OCI-LY7 (cell line): ENCODE results near the gene PI4K2A. TPM values are rescaled to one million over a fixed set of nuclear protein-coding genes. Genes with fewer than 3 reads are reported as not detected.

Source experiments
- BruUV-seq: library from RNA; stranded (reverse); fragments of 400-500 nt; replicated peaks from 2 replicates; lab custom pipeline; 2021; lab: Mats Ljungman, UMichigan
- CTCF ChIA-PET: fragments of 300-600 bp; sonication (Branson Sonifier 250); formaldehyde crosslinking; loops from one replicate; lab custom pipeline; 2022; ENCODE audit warnings: antibody characterized with exemption; ENCODE audit not compliant: unreplicated experiment; lab: Charles Lee
- POLR2A ChIA-PET: fragments of 300-600 bp; sonication (Branson Sonifier 250); formaldehyde crosslinking; loops from one replicate; lab custom pipeline; 2022; ENCODE audit warnings: antibody characterized with exemption; lab: Charles Lee
- DNase-seq: peaks from one replicate; pipeline ENCODE4 v3.0.0-alpha.2; 2015; ENCODE audit warnings: low spot score
- H2AFZ ChIP-seq: fragments of 200-600 bp; sonication (generic), shearing (Covaris generic); 2 replicates; pipeline ENCODE4 v1.6.1; 2014; ENCODE audit warnings: mild to moderate bottlenecking, antibody characterized with exemption, low read length, moderate library complexity
- H3K27ac ChIP-seq: fragments of 200-600 bp; sonication (generic); 2 replicates; pipeline ENCODE4 v1.5.1; 2014; ENCODE audit warnings: mixed run types, low read depth, mild to moderate bottlenecking, moderate library complexity, low read length, inconsistent platforms; ENCODE audit not compliant: poor library complexity, severe bottlenecking
- H3K36me3 ChIP-seq: fragments of 200-600 bp; sonication (generic); 2 replicates; pipeline ENCODE4 v1.6.1; 2014; ENCODE audit warnings: mild to moderate bottlenecking, antibody characterized with exemption, low read length, moderate library complexity, mixed read lengths; ENCODE audit not compliant: insufficient read depth
- H3K4me1 ChIP-seq: fragments of 200-600 bp; sonication (generic); 2 replicates; pipeline ENCODE4 v1.5.1; 2014; ENCODE audit warnings: mild to moderate bottlenecking, low read length; ENCODE audit not compliant: insufficient read depth, poor library complexity, severe bottlenecking
- H3K4me2 ChIP-seq: fragments of 200-600 bp; sonication (generic); 2 replicates; pipeline ENCODE4 v1.6.1; 2014; ENCODE audit warnings: mild to moderate bottlenecking, low read length
- H3K4me3 ChIP-seq: fragments of 200-600 bp; sonication (generic); 2 replicates; pipeline ENCODE4 v1.5.1; 2014; ENCODE audit warnings: mild to moderate bottlenecking, low read depth, low read length; ENCODE audit not compliant: poor library complexity, severe bottlenecking
- H3K79me2 ChIP-seq: fragments of 200-600 bp; sonication (generic); 2 replicates; pipeline ENCODE4 v1.6.1; 2016; ENCODE audit warnings: low read depth, mild to moderate bottlenecking, low read length, moderate library complexity, mixed read lengths; ENCODE audit not compliant: insufficient read depth
- H3K9me2 ChIP-seq: fragments of 200-600 bp; sonication (generic); 2 replicates; pipeline ENCODE4 v1.6.1; 2016; ENCODE audit warnings: mild to moderate bottlenecking, low read length, mixed read lengths; ENCODE audit not compliant: insufficient read depth
- H3K9me3 ChIP-seq: fragments of 200-600 bp; sonication (generic); 2 replicates; pipeline ENCODE4 v1.6.1; 2014; ENCODE audit warnings: mild to moderate bottlenecking, mixed run types, low read length, mixed read lengths
- H4K20me1 ChIP-seq: fragments of 200-600 bp; sonication (generic); 2 replicates; pipeline ENCODE4 v1.6.1; 2014; ENCODE audit warnings: mild to moderate bottlenecking, antibody characterized with exemption, low read length, moderate library complexity, mixed read lengths; ENCODE audit not compliant: insufficient read depth
- CTCF ChIP-seq: fragments of 200-600 bp; sonication (generic); conservative IDR thresholded peaks from 2 replicates; pipeline ENCODE4 v1.5.1; 2014; ENCODE audit warnings: mild to moderate bottlenecking, antibody characterized with exemption, low read length, moderate library complexity, mixed read lengths
- EZH2phosphoT487 ChIP-seq: fragments of 200-600 bp; sonication (generic); IDR thresholded peaks from 2 replicates; pipeline ENCODE4 v1.6.1; 2018; ENCODE audit warnings: low read depth, borderline replicate concordance, mild to moderate bottlenecking, mixed run types, antibody characterized with exemption, low read length, moderate library complexity, mixed read lengths
- intact Hi-C: fragments of 100-400 bp; cut with micrococcal nuclease; formaldehyde crosslinking; loops from one replicate; pipeline ENCODE4 v1.10.0; 2022; ENCODE audit not compliant: unreplicated experiment
- total RNA-seq, 2 experiments: library from RNA; depleted of rRNA in 1 of 2; stranded (reverse); fragments of >200 nt in 1 of 2; shearing (Covaris generic) in 1 of 2; gene quantifications; 2 replicates each; pipeline ENCODE4 v1.2.3, GENCODE V29; 2014 to 2022

The PI4K2A gene
- total RNA-seq, 2 experiments from 2014 or later, result 9.2 to 12.7 TPM

GRCh38 chr10:97608991-97609561, 31.4 kb upstream of the PI4K2A start:
- Histone ChIP-seq H3K9me3 (no peaks in the 10 kb centered on the region), H3K4me3 (no peak overlapping the region), H3K27ac (no peak overlapping the region), H3K4me2 (no peak overlapping the region), H3K79me2 (no peaks in the 10 kb centered on the region), H2AFZ (no peak overlapping the region), H3K9me2 (no peaks in the 10 kb centered on the region), H3K4me1 (no peaks in the 10 kb centered on the region), H3K36me3 (no peaks in the 10 kb centered on the region), H4K20me1 (no peaks in the 10 kb centered on the region)
- ChIA-PET POLR2A (interaction anchor here (0.6 to 0.7 kb wide), 2 partner anchors 70 to 528 kb away, joined by 3 read pairs; no protein-coding TSS in a partner anchor), CTCF (no interaction called here)
- TF ChIP-seq CTCF (no peak), EZH2phosphoT487 (no peak)
- intact Hi-C loops, result no loop called here
- no peak for DNase-seq
- no TSS peak for BruUV-seq

- Histone ChIP-seq H4K20me1 (no peaks in the 10 kb centered on the region), H3K9me3 (no peaks in the 10 kb centered on the region), H3K27ac (no peak overlapping the region), H3K4me1 (no peaks in the 10 kb centered on the region), H2AFZ (no peak overlapping the region), H3K79me2 (no peaks in the 10 kb centered on the region), H3K9me2 (no peaks in the 10 kb centered on the region), H3K4me3 (no peak overlapping the region), H3K36me3 (no peaks in the 10 kb centered on the region), H3K4me2 (no peak overlapping the region)
- no peak for DNase-seq
- CTCF ChIA-PET, result interaction anchor here (1.1 kb wide), 1 partner anchor 21 kb away, joined by 4 read pairs; no protein-coding TSS in a partner anchor
- intact Hi-C loops, result no loop called here
- no TSS peak for BruUV-seq
- TF ChIP-seq CTCF, result no peak
- TF ChIP-seq EZH2phosphoT487, result no peak
- POLR2A ChIA-PET, result interaction anchor here (1.2 kb wide), 1 partner anchor 39 kb away, joined by 3 read pairs; the partner anchor contains the start of gene ANKRD2
Measured at GRCh38 chr10:97611473-97611872, 29.0 kb upstream of the PI4K2A start.

- H3K27ac ChIP-seq, result no peak overlapping the region
- H3K79me2 ChIP-seq, result no peaks in the 10 kb centered on the region
- no peaks in the 10 kb centered on the region for H4K20me1 ChIP-seq
- no peaks in the 10 kb centered on the region for H3K9me3 ChIP-seq
- peak; percentile 57 for DNase-seq
- BruUV-seq, result no TSS peak
- TF ChIP-seq EZH2phosphoT487 (no peak), CTCF (peak; percentile 74)
- H3K4me3 ChIP-seq, result no peak overlapping the region
- POLR2A ChIA-PET, result interaction anchor here (0.6 kb wide), 1 partner anchor 61 kb away, joined by 3 read pairs; no protein-coding TSS in a partner anchor
- CTCF ChIA-PET, result interaction anchor here (0.7 to 1.1 kb wide), 2 partner anchors 22 to 41 kb away, joined by 4 to 5 read pairs; no protein-coding TSS in a partner anchor
- no peak overlapping the region for H3K4me2 ChIP-seq
- no peak overlapping the region for H2AFZ ChIP-seq
- H3K36me3 ChIP-seq, result no peaks in the 10 kb centered on the region
- H3K9me2 ChIP-seq, result no peaks in the 10 kb centered on the region
- no peaks in the 10 kb centered on the region for H3K4me1 ChIP-seq
- intact Hi-C loops, result loop anchor here (1.0 to 2.0 kb wide), 5 partner anchors 40 to 206 kb away; partner anchors contain the start of gene ANKRD2
Measured at GRCh38 chr10:97612386-97612785, 28.1 kb upstream of the PI4K2A start.
